Nephron progenitor cell (in vitro differentiated cells): ENCODE measurements around the gene LCORL.

ENCODE experiments used
- DNase-seq: peaks from one replicate; pipeline ENCODE4 v3.0.0; 2021
- H3K27ac Mint-ChIP-seq: 2 replicates; pipeline ENCODE4 v1.8.0; 2021; ENCODE audit warnings: mild to moderate bottlenecking, moderate library complexity, mixed read lengths
- H3K27me3 Mint-ChIP-seq: 2 replicates; pipeline ENCODE4 v1.8.0; 2021; ENCODE audit warnings: mild to moderate bottlenecking, low read depth, mixed read lengths; ENCODE audit not compliant: poor library complexity
- H3K36me3 Mint-ChIP-seq: 2 replicates; pipeline ENCODE4 v1.8.0; 2021; ENCODE audit warnings: low read depth, mixed read lengths
- H3K4me1 Mint-ChIP-seq: 2 replicates; pipeline ENCODE4 v1.8.0; 2021; ENCODE audit warnings: mixed read lengths
- H3K4me3 Mint-ChIP-seq: 2 replicates; pipeline ENCODE4 v1.8.0; 2021; ENCODE audit warnings: mild to moderate bottlenecking, moderate library complexity, mixed read lengths
- H3K9me3 Mint-ChIP-seq: 2 replicates; pipeline ENCODE4 v1.8.0; 2021; ENCODE audit warnings: mild to moderate bottlenecking, moderate library complexity, mixed read lengths
- TF ChIP-seq, protein P1 (sequence below): fragments of 200-600 bp; sonication (generic); IDR thresholded peaks from 2 replicates; pipeline ENCODE4 v1.5.0; 2021; ENCODE audit warnings: antibody characterized with exemption

The LCORL gene

GRCh38 chr4:18025288-18025687 is 3.7 kb upstream of the LCORL start:
- TF ChIP-seq, protein P1, sequence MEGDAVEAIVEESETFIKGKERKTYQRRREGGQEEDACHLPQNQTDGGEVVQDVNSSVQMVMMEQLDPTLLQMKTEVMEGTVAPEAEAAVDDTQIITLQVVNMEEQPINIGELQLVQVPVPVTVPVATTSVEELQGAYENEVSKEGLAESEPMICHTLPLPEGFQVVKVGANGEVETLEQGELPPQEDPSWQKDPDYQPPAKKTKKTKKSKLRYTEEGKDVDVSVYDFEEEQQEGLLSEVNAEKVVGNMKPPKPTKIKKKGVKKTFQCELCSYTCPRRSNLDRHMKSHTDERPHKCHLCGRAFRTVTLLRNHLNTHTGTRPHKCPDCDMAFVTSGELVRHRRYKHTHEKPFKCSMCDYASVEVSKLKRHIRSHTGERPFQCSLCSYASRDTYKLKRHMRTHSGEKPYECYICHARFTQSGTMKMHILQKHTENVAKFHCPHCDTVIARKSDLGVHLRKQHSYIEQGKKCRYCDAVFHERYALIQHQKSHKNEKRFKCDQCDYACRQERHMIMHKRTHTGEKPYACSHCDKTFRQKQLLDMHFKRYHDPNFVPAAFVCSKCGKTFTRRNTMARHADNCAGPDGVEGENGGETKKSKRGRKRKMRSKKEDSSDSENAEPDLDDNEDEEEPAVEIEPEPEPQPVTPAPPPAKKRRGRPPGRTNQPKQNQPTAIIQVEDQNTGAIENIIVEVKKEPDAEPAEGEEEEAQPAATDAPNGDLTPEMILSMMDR = no peak
- Mint-ChIP-seq H3K27ac (no peak overlapping the region), H3K27me3 (peaks cover 35% of the 10 kb centered on the region), H3K4me1 (peaks cover 17% of the 10 kb centered on the region), H3K9me3 (no peaks in the 10 kb centered on the region), H3K36me3 (no peaks in the 10 kb centered on the region), H3K4me3 (no peak overlapping the region)
- no peak for DNase-seq

GRCh38 chr4:18022572-18023050 is 1.1 kb upstream of the LCORL start:
- DNase-seq = no peak
- Mint-ChIP-seq H3K4me1 (peaks cover 30% of the 10 kb centered on the region), H3K27me3 (peaks cover 35% of the 10 kb centered on the region), H3K36me3 (peaks cover 2% of the 10 kb centered on the region), H3K9me3 (no peaks in the 10 kb centered on the region), H3K4me3 (peak overlapping the region; percentile 96), H3K27ac (peak overlapping the region; percentile 82)
- TF ChIP-seq, protein P1 = no peak

GRCh38 chr4:18021470-18021719 is 160 bp downstream of the LCORL start:
- H3K9me3 Mint-ChIP-seq = no peaks in the 10 kb centered on the region
- H3K4me1 Mint-ChIP-seq = peaks cover 30% of the 10 kb centered on the region
- H3K4me3 Mint-ChIP-seq = peak overlapping the region; percentile 96
- no peak for DNase-seq
- TF ChIP-seq, protein P1 = no peak
- H3K27ac Mint-ChIP-seq = peak overlapping the region; percentile 90
- H3K27me3 Mint-ChIP-seq = peaks cover 35% of the 10 kb centered on the region
- peaks cover 10% of the 10 kb centered on the region for H3K36me3 Mint-ChIP-seq

DNA sequence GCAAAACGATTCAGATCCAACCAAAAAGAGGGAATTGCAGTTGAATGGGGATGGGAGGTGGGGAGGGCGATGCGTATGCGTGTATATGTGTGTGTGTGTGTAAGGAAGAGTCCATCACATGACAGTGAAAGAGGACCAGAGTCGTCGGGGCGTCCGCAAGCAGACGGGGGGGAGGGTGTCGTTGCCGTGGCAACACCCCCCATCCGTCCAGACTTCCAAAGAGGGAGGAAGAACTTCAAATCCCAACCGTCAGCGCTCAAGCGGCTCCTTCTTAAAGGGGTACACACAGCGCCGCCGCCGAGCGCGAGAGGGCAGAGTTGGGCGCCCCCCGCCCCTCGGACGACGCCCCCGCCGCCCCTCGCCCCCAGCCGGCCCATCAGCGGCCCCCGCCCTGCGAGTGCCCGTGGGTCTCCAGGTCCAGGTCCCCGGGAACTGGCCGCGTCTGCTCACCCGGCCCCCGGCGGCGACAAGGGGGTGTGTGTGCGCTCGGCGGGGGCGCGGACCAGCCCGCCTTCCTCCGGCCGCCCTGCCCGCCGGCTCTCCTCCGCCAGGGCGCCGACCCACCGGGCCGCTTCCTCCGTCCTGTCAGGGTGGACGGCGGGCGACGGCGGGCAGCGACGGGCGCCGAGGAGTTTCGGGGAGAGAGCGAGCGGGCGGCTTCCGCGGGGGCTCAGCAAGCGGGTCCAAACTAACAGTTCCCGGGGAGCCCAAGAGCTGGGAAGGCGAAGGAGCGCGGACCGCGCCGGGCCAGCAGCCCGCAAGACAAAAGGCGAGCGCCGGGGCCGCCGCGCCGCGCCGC is 685 bp downstream of the LCORL start:
- TF ChIP-seq, protein P1 = no peak
- Mint-ChIP-seq H3K36me3 (peaks cover 10% of the 10 kb centered on the region), H3K9me3 (no peaks in the 10 kb centered on the region), H3K4me3 (peak overlapping the region; percentile 96), H3K27ac (peak overlapping the region; percentile 97), H3K4me1 (peaks cover 30% of the 10 kb centered on the region), H3K27me3 (peaks cover 35% of the 10 kb centered on the region)
- DNase-seq = peak; percentile 71

- peaks cover 15% of the 10 kb centered on the region for H3K36me3 Mint-ChIP-seq
- peak; percentile 11 for DNase-seq
- TF ChIP-seq, protein P1 = no peak
These were observed 1.3 kb downstream of the LCORL start for GRCh38 chr4:18020145-18020670.

DNA sequence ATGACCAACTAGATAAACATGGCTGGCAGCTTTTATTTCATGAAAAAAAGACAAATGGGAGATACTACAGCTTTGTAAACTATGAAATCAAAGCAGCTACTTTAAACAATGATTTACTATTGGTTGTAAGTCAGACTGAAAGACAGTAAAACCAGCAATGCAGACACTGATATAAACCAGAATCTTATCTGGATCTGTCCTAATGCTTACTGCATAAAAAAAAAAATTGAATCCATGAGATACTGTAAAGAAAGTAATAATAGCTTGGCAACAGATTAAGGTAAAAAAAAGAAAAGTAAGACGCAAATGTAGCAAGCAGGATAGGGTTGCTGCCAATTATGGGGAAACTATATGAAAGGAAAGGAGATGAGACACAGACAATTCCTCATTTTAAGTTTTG is 7.3 kb downstream of the LCORL start:
- Mint-ChIP-seq H3K36me3 (peaks cover 30% of the 10 kb centered on the region), H3K27ac (no peak overlapping the region)
- TF ChIP-seq, protein P1 = no peak

More at GRCh38 chr4:18020145-18020670, 1.3 kb downstream of the LCORL start:
- Mint-ChIP-seq H3K27me3 (peaks cover 30% of the 10 kb centered on the region), H3K4me3 (peak overlapping the region; percentile 96), H3K27ac (peak overlapping the region; percentile 97), H3K9me3 (no peaks in the 10 kb centered on the region), H3K4me1 (peaks cover 30% of the 10 kb centered on the region)

More for the DNA sequence above, 7.3 kb downstream of the LCORL start:
- Mint-ChIP-seq H3K9me3 (peaks cover 5% of the 10 kb centered on the region), H3K4me1 (peaks cover 20% of the 10 kb centered on the region), H3K27me3 (no peaks in the 10 kb centered on the region), H3K4me3 (no peak overlapping the region)
- no peak for DNase-seq
